ENCODE data around the gene AP2A2.

DNA sequence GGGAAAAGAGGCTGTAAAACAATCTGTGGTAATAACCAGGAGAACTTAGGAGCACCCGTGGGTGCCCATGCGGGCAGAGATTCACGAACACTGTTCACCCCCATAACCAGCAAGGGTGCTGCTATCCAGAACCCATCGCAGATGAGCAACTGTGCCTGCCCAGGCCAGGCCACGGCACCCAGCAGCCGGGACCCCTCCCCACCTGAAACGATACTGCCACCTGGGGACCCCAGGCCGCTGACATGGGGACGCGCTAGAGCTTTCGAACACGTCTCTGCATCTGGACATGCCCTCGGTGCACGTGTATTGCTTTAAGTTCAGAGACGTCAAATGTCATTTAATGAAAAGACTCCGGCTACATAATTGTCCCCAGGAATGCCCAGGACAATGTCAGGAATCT lies 134.7 kb downstream of the AP2A2 start:
- TF ChIP-seq, protein P1, sequence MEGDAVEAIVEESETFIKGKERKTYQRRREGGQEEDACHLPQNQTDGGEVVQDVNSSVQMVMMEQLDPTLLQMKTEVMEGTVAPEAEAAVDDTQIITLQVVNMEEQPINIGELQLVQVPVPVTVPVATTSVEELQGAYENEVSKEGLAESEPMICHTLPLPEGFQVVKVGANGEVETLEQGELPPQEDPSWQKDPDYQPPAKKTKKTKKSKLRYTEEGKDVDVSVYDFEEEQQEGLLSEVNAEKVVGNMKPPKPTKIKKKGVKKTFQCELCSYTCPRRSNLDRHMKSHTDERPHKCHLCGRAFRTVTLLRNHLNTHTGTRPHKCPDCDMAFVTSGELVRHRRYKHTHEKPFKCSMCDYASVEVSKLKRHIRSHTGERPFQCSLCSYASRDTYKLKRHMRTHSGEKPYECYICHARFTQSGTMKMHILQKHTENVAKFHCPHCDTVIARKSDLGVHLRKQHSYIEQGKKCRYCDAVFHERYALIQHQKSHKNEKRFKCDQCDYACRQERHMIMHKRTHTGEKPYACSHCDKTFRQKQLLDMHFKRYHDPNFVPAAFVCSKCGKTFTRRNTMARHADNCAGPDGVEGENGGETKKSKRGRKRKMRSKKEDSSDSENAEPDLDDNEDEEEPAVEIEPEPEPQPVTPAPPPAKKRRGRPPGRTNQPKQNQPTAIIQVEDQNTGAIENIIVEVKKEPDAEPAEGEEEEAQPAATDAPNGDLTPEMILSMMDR (conservative IDR thresholded peaks at IDR 0.05), result no peak
- no peak for TF ChIP-seq EZH2 (IDR thresholded peaks at IDR 0.05; ENCODE audit: low read depth)

All from PC-9 (cell line).